Neural progenitor cell (in vitro differentiated cells): ENCODE measurements around the gene RAPGEF2. TPM values are rescaled to one million over a fixed set of nuclear protein-coding genes. Genes with fewer than 3 reads are reported as not detected.
"Not testable (repeated sequence)": the region's sequence is repeated elsewhere in the genome, so short reads cannot be mapped to it uniquely, and the experiment has no call there.

Experiments
- DNase-seq: peaks from one replicate; pipeline ENCODE4 v3.0.0-alpha.2; 2016; ENCODE audit warnings: low spot score
- H2AFZ ChIP-seq: fragments of 200-600 bp; sonication (generic); replicated peaks from 2 replicates; pipeline ENCODE4 v1.6.1; 2016; ENCODE audit warnings: antibody characterized with exemption
- H3F3A ChIP-seq: fragments of 200-600 bp; sonication (generic); 2 replicates; pipeline ENCODE4 v1.6.1; 2016; ENCODE audit warnings: antibody characterized with exemption, low read depth
- H3K27ac ChIP-seq: fragments of 200-600 bp; sonication (generic); 2 replicates; pipeline ENCODE4 v1.5.1; 2016; ENCODE audit warnings: mild to moderate bottlenecking
- H3K27me3 ChIP-seq: fragments of 200-600 bp; sonication (generic); 2 replicates; pipeline ENCODE4 v1.6.1; 2016; ENCODE audit warnings: mild to moderate bottlenecking, moderate library complexity
- H3K36me3 ChIP-seq: fragments of 200-600 bp; sonication (generic); 2 replicates; pipeline ENCODE4 v1.5.1; 2016
- H3K4me1 ChIP-seq: fragments of 200-600 bp; sonication (generic); 2 replicates; pipeline ENCODE4 v1.6.1; 2016; ENCODE audit warnings: mixed run types
- H3K4me2 ChIP-seq: fragments of 200-600 bp; sonication (generic); 2 replicates; pipeline ENCODE4 v1.6.1; 2016
- H3K4me3 ChIP-seq: fragments of 200-600 bp; sonication (generic); 2 replicates; pipeline ENCODE4 v1.5.1; 2016
- H3K79me2 ChIP-seq: fragments of 200-600 bp; sonication (generic); 2 replicates; pipeline ENCODE4 v1.6.1; 2016; ENCODE audit warnings: low read depth
- H3K9ac ChIP-seq: fragments of 200-600 bp; sonication (generic); 2 replicates; pipeline ENCODE4 v1.6.1; 2016
- H3K9me3 ChIP-seq: fragments of 200-600 bp; sonication (generic); 2 replicates; pipeline ENCODE4 v1.5.1; 2016; ENCODE audit warnings: low read depth
- H4K20me1 ChIP-seq: fragments of 200-600 bp; sonication (generic); 2 replicates; pipeline ENCODE4 v1.6.1; 2016; ENCODE audit warnings: low read depth
- H3K27ac Mint-ChIP-seq: 3 replicates; pipeline ENCODE4 v1.8.0; 2021; ENCODE audit warnings: mixed read lengths
- H3K27me3 Mint-ChIP-seq: 2 replicates; pipeline ENCODE4 v1.8.0; 2022; ENCODE audit warnings: low read depth, mild to moderate bottlenecking, inconsistent platforms, moderate library complexity, mixed read lengths; ENCODE audit not compliant: insufficient read depth
- H3K36me3 Mint-ChIP-seq: 3 replicates; pipeline ENCODE4 v1.8.0; 2021; ENCODE audit warnings: mixed read lengths
- H3K4me1 Mint-ChIP-seq: 3 replicates; pipeline ENCODE4 v1.8.0; 2021; ENCODE audit warnings: mixed read lengths
- H3K4me3 Mint-ChIP-seq: 3 replicates; pipeline ENCODE4 v1.8.0; 2021; ENCODE audit warnings: mild to moderate bottlenecking, moderate library complexity, mixed read lengths
- H3K9me3 Mint-ChIP-seq: 3 replicates; pipeline ENCODE4 v1.8.0; 2020; ENCODE audit warnings: mixed read lengths
- CTCF ChIP-seq: fragments of 200-600 bp; sonication (generic); IDR thresholded peaks from 2 replicates; pipeline ENCODE4 v1.5.1; 2017; ENCODE audit warnings: antibody characterized with exemption, mild to moderate bottlenecking
- EZH2 ChIP-seq: fragments of 200-600 bp; sonication (generic); IDR thresholded peaks from 2 replicates; pipeline ENCODE4 v1.6.1; 2017; ENCODE audit warnings: antibody characterized with exemption, mild to moderate bottlenecking, moderate library complexity
- EZH2phosphoT487 ChIP-seq: fragments of 200-600 bp; sonication (generic); IDR thresholded peaks from 2 replicates; pipeline ENCODE4 v1.6.1; 2017; ENCODE audit warnings: antibody characterized with exemption
- total RNA-seq: library from RNA; depleted of rRNA; stranded (reverse); fragments of >200 nt; gene quantifications from 2 replicates; pipeline ENCODE4 v1.2.3, GENCODE V29; 2015; ENCODE audit warnings: low replicate concordance

Gene RAPGEF2
- total RNA-seq, 1 donor from 2014 or later, result 70.4 TPM

GRCh38 chr4:159159611-159160010 is 56.7 kb downstream of the RAPGEF2 start:
- Mint-ChIP-seq H3K4me3 (no peak overlapping the region), H3K4me1 (peaks cover 21% of the 10 kb centered on the region), H3K9me3 (peaks cover 3% of the 10 kb centered on the region), H3K36me3 (no peaks in the 10 kb centered on the region), H3K27ac (no peak overlapping the region), H3K27me3 (no peaks in the 10 kb centered on the region)
- no peak for DNase-seq
- Histone ChIP-seq H3K27ac (no peak overlapping the region), H3K9ac (no peak overlapping the region), H3K4me1 (peaks cover 52% of the 10 kb centered on the region), H3K79me2 (peaks cover 77% of the 10 kb centered on the region), H3K9me3 (no peaks in the 10 kb centered on the region), H3K36me3 (no peaks in the 10 kb centered on the region), H3K27me3 (no peaks in the 10 kb centered on the region), H3K4me3 (no peak overlapping the region), H3K4me2 (peak overlapping the region; percentile 4), H3F3A (peaks cover 30% of the 10 kb centered on the region), H2AFZ (no peak overlapping the region), H4K20me1 (peaks cover 62% of the 10 kb centered on the region)
- TF ChIP-seq EZH2, result no peak
- TF ChIP-seq CTCF, result no peak
- no peak for TF ChIP-seq EZH2phosphoT487

GRCh38 chr4:159160242-159160641 is 57.4 kb downstream of the RAPGEF2 start:
- peaks cover 60% of the 10 kb centered on the region for H4K20me1 ChIP-seq
- H3K27me3 ChIP-seq, result no peaks in the 10 kb centered on the region
- no peak for TF ChIP-seq EZH2
- H3K36me3 ChIP-seq, result no peaks in the 10 kb centered on the region
- H3K9ac ChIP-seq, result no peak overlapping the region
- peaks cover 49% of the 10 kb centered on the region for H3K4me1 ChIP-seq
- Mint-ChIP-seq H3K27me3 (no peaks in the 10 kb centered on the region), H3K9me3 (peaks cover 3% of the 10 kb centered on the region), H3K27ac (no peak overlapping the region), H3K4me1 (peaks cover 20% of the 10 kb centered on the region), H3K36me3 (no peaks in the 10 kb centered on the region), H3K4me3 (no peak overlapping the region)
- H3K4me2 ChIP-seq, result no peak overlapping the region
- H3K79me2 ChIP-seq, result peaks cover 77% of the 10 kb centered on the region
- no peaks in the 10 kb centered on the region for H3K9me3 ChIP-seq
- H3K27ac ChIP-seq, result no peak overlapping the region
- DNase-seq, result no peak
- H3F3A ChIP-seq, result peaks cover 30% of the 10 kb centered on the region
- no peak overlapping the region for H2AFZ ChIP-seq
- H3K4me3 ChIP-seq, result no peak overlapping the region

- H3K4me3 ChIP-seq, H3K9ac ChIP-seq, H3K27ac ChIP-seq, H3K9me3 Mint-ChIP-seq, H3K27me3 Mint-ChIP-seq, H2AFZ ChIP-seq, H3K36me3 Mint-ChIP-seq, H3K36me3 ChIP-seq, H3K27ac Mint-ChIP-seq, DNase-seq, H3K4me3 Mint-ChIP-seq, H3K4me2 ChIP-seq, H3K27me3 ChIP-seq, H3K9me3 ChIP-seq: not testable (repeated sequence)
- Histone ChIP-seq H3K4me1 (peaks cover 37% of the 10 kb centered on the region), H3F3A (peaks cover 30% of the 10 kb centered on the region), H4K20me1 (peaks cover 48% of the 10 kb centered on the region), H3K79me2 (peaks cover 77% of the 10 kb centered on the region)
- H3K4me1 Mint-ChIP-seq, result peaks cover 18% of the 10 kb centered on the region
Observed at GRCh38 chr4:159161436-159161835, 58.6 kb downstream of the RAPGEF2 start.

- Mint-ChIP-seq H3K9me3 (peaks cover 12% of the 10 kb centered on the region), H3K4me1 (peaks cover 14% of the 10 kb centered on the region), H3K27me3 (no peaks in the 10 kb centered on the region), H3K4me3 (no peak overlapping the region), H3K27ac (no peak overlapping the region), H3K36me3 (peaks cover 7% of the 10 kb centered on the region)
- no peak overlapping the region for H3K4me3 ChIP-seq
- H4K20me1 ChIP-seq, result peaks cover 37% of the 10 kb centered on the region
- H3K4me2 ChIP-seq, result no peak overlapping the region
- peaks cover 26% of the 10 kb centered on the region for H3K4me1 ChIP-seq
- H3K9me3 ChIP-seq, result no peaks in the 10 kb centered on the region
- H3K79me2 ChIP-seq, result peaks cover 77% of the 10 kb centered on the region
- DNase-seq, result no peak
- H3K27me3 ChIP-seq, result no peaks in the 10 kb centered on the region
- no peak for TF ChIP-seq CTCF
- no peak for TF ChIP-seq EZH2
- no peak for TF ChIP-seq EZH2phosphoT487
- no peak overlapping the region for H3K27ac ChIP-seq
- H3K36me3 ChIP-seq, result no peaks in the 10 kb centered on the region
- H3F3A ChIP-seq, result peaks cover 19% of the 10 kb centered on the region
- no peak overlapping the region for H2AFZ ChIP-seq
- H3K9ac ChIP-seq, result no peak overlapping the region
Observed at GRCh38 chr4:159162576-159162975, 59.7 kb downstream of the RAPGEF2 start.
